ENCODE data around the gene NSD2. TPM values are rescaled to one million over a fixed set of nuclear protein-coding genes. Genes with fewer than 3 reads are reported as not detected.

The NSD2 gene
- total and polyA plus RNA-seq, 4 experiments from 2014 or later, result 1.1 to 57.4 (median 33.2) TPM

- H3K4me3 Mint-ChIP-seq, result no peak overlapping the region
- H3K9me3 Mint-ChIP-seq, result no peaks in the 10 kb centered on the region
- H3K27me3 ChIP-seq (ENCODE audit: insufficient read depth, low read length), result no peaks in the 10 kb centered on the region
- POLR2A ChIA-PET (ENCODE audit: partially characterized antibody), result interaction anchor here (0.8 to 1.6 kb wide), 2 partner anchors 28 to 150 kb away, joined by 3 to 4 read pairs; no protein-coding TSS in a partner anchor
- no peak overlapping the region for H3K27ac ChIP-seq (ENCODE audit: low read depth, low read length)
- H3K27me3 Mint-ChIP-seq, result no peaks in the 10 kb centered on the region
- intact Hi-C loops (cut with micrococcal nuclease), result loop anchor here (2.0 kb wide), 1 partner anchor 25 kb away; no protein-coding TSS in a partner anchor
- H3K27ac Mint-ChIP-seq, result peak overlapping the region in 1 of 7 donors; percentile 77
- CTCF ChIA-PET (ENCODE audit: partially characterized antibody), result interaction anchor here (1.3 to 6.6 kb wide), 10 partner anchors 8 to 204 kb away, joined by 3 to 160 read pairs (median 34); partner anchors contain the start of gene LETM1
- H3K36me3 ChIP-seq (ENCODE audit: insufficient read depth, low read length), result peaks cover 15% of the 10 kb centered on the region
- no peak overlapping the region for H3K4me3 ChIP-seq (ENCODE audit: low read length in 2 of 2)
- peaks cover 11 to 16% (median 13%) of the 10 kb centered on the region in 4 donors for H3K4me1 Mint-ChIP-seq
- H3K4me1 ChIP-seq (ENCODE audit: insufficient read depth, low read length), result peaks cover 6% of the 10 kb centered on the region
- DNase-seq, result no peak
- H3K9me3 ChIP-seq (ENCODE audit: control insufficient read depth in 1 of 2, low read length in 2 of 2), result no peaks in the 10 kb centered on the region
- peaks cover 18% of the 10 kb centered on the region in 2 donors for H3K36me3 Mint-ChIP-seq
These were observed 26.8 kb downstream of the NSD2 start for GRCh38 chr4:1898007-1898406.

- peaks cover 23% of the 10 kb centered on the region in 2 donors for H3K36me3 Mint-ChIP-seq
- ChIA-PET CTCF (ENCODE audit: partially characterized antibody) (interaction anchor here (0.6 to 6.6 kb wide), 29 partner anchors 10 to 207 kb away, joined by 3 to 160 read pairs (median 7); partner anchors contain the start of gene LETM1), POLR2A (ENCODE audit: partially characterized antibody) (interaction anchor here (0.8 to 1.7 kb wide), 3 partner anchors 29 to 151 kb away, joined by 3 to 12 read pairs (median 4); partner anchors contain the start of gene LETM1)
- Histone ChIP-seq H3K4me3 (ENCODE audit: low read length in 2 of 2) (no peak overlapping the region), H3K27me3 (ENCODE audit: insufficient read depth, low read length) (no peaks in the 10 kb centered on the region), H3K27ac (ENCODE audit: low read depth, low read length) (no peak overlapping the region), H3K4me1 (ENCODE audit: insufficient read depth, low read length) (peaks cover 6% of the 10 kb centered on the region), H3K36me3 (ENCODE audit: insufficient read depth, low read length) (peaks cover 18% of the 10 kb centered on the region), H3K9me3 (ENCODE audit: control insufficient read depth in 1 of 2, low read length in 2 of 2) (no peaks in the 10 kb centered on the region)
- H3K9me3 Mint-ChIP-seq, result no peaks in the 10 kb centered on the region
- H3K27ac Mint-ChIP-seq, result peak overlapping the region in 2 of 7 donors; percentile 19 to 38
- intact Hi-C loops (cut with micrococcal nuclease), result loop anchor here (1.0 to 2.0 kb wide), 4 partner anchors 26 to 205 kb away; partner anchors contain the start of gene LETM1
- no peak for DNase-seq
- no peak overlapping the region for H3K4me3 Mint-ChIP-seq
- H3K4me1 Mint-ChIP-seq, result peaks cover 12 to 21% (median 13%) of the 10 kb centered on the region in 4 donors
- H3K27me3 Mint-ChIP-seq, result no peaks in the 10 kb centered on the region
These were observed 27.5 kb downstream of the NSD2 start for GRCh38 chr4:1898681-1899080.

- Mint-ChIP-seq H3K9me3 (no peaks in the 10 kb centered on the region), H3K27ac (peak overlapping the region in 3 of 7 donors; percentile 19 to 85 (median 85)), H3K36me3 (peaks cover 25 to 29% of the 10 kb centered on the region in 2 donors), H3K27me3 (no peaks in the 10 kb centered on the region), H3K4me1 (peaks cover 12 to 21% (median 14%) of the 10 kb centered on the region in 4 donors), H3K4me3 (peak overlapping the region in 4 of 8 donors; percentile 52 to 69 (median 56))
- POLR2A ChIA-PET (ENCODE audit: partially characterized antibody), result interaction anchor here (0.9 to 1.7 kb wide), 4 partner anchors 12 to 43 kb away, joined by 3 to 12 read pairs (median 4); partner anchors contain the start of gene LETM1
- Histone ChIP-seq H3K36me3 (ENCODE audit: insufficient read depth, low read length) (peaks cover 24% of the 10 kb centered on the region), H3K27me3 (ENCODE audit: insufficient read depth, low read length) (no peaks in the 10 kb centered on the region), H3K4me3 (ENCODE audit: low read length in 2 of 2) (no peak overlapping the region), H3K27ac (ENCODE audit: low read depth, low read length) (no peak overlapping the region), H3K9me3 (ENCODE audit: control insufficient read depth in 1 of 2, low read length in 2 of 2) (no peaks in the 10 kb centered on the region), H3K4me1 (ENCODE audit: insufficient read depth, low read length) (peaks cover 6% of the 10 kb centered on the region)
- CTCF ChIA-PET (ENCODE audit: partially characterized antibody), result interaction anchor here (0.5 to 6.6 kb wide), 41 partner anchors 9 to 612 kb away, joined by 3 to 160 read pairs (median 4); partner anchors contain the start of gene LETM1
- DNase-seq, result peak; percentile 68 to 79 (median 75)
- intact Hi-C loops (cut with micrococcal nuclease), result loop anchor here (1.0 to 2.0 kb wide), 4 partner anchors 27 to 206 kb away; partner anchors contain the start of gene LETM1
These were observed 28.2 kb downstream of the NSD2 start for GRCh38 chr4:1899149-1900086.

- H3K27me3 ChIP-seq (ENCODE audit: insufficient read depth, low read length), result no peaks in the 10 kb centered on the region
- POLR2A ChIA-PET (ENCODE audit: partially characterized antibody), result interaction anchor here (0.9 to 1.7 kb wide), 3 partner anchors 13 to 44 kb away, joined by 3 to 12 read pairs (median 4); partner anchors contain the start of gene LETM1
These were observed 28.9 kb downstream of the NSD2 start for GRCh38 chr4:1900087-1900433.

GRCh38 chr4:1900624-1901023 is 29.4 kb downstream of the NSD2 start:
- Mint-ChIP-seq H3K4me3 (no peak overlapping the region), H3K27ac (peak overlapping the region in 1 of 7 donors; percentile 41), H3K36me3 (peaks cover 28 to 34% of the 10 kb centered on the region in 2 donors), H3K9me3 (no peaks in the 10 kb centered on the region), H3K4me1 (peaks cover 6 to 17% (median 11%) of the 10 kb centered on the region in 4 donors), H3K27me3 (no peaks in the 10 kb centered on the region)
- Histone ChIP-seq H3K27ac (ENCODE audit: low read depth, low read length) (no peak overlapping the region), H3K4me3 (ENCODE audit: low read length in 2 of 2) (no peak overlapping the region), H3K4me1 (ENCODE audit: insufficient read depth, low read length) (peaks cover 8% of the 10 kb centered on the region), H3K27me3 (ENCODE audit: insufficient read depth, low read length) (no peaks in the 10 kb centered on the region), H3K9me3 (ENCODE audit: control insufficient read depth in 1 of 2, low read length in 2 of 2) (no peaks in the 10 kb centered on the region), H3K36me3 (ENCODE audit: insufficient read depth, low read length) (peaks cover 25% of the 10 kb centered on the region)
- ChIA-PET POLR2A (ENCODE audit: partially characterized antibody) (interaction anchor here (0.9 kb wide), 1 partner anchor 14 kb away, joined by 4 read pairs; no protein-coding TSS in a partner anchor), CTCF (ENCODE audit: partially characterized antibody) (interaction anchor here (1.0 to 6.6 kb wide), 23 partner anchors 8 to 271 kb away, joined by 3 to 160 read pairs (median 8); partner anchors contain the start of gene LETM1)
- DNase-seq, result no peak
- intact Hi-C loops (cut with micrococcal nuclease), result no loop called here

More at GRCh38 chr4:1900087-1900433, 28.9 kb downstream of the NSD2 start:
- Mint-ChIP-seq H3K27me3 (no peaks in the 10 kb centered on the region), H3K9me3 (no peaks in the 10 kb centered on the region), H3K27ac (no peak overlapping the region), H3K4me1 (peaks cover 7 to 16% (median 13%) of the 10 kb centered on the region in 4 donors), H3K36me3 (peaks cover 26 to 33% of the 10 kb centered on the region in 2 donors), H3K4me3 (no peak overlapping the region)
- Histone ChIP-seq H3K4me3 (ENCODE audit: low read length in 2 of 2) (no peak overlapping the region), H3K27ac (ENCODE audit: low read depth, low read length) (no peak overlapping the region), H3K4me1 (ENCODE audit: insufficient read depth, low read length) (peaks cover 6% of the 10 kb centered on the region), H3K9me3 (ENCODE audit: control insufficient read depth in 1 of 2, low read length in 2 of 2) (no peaks in the 10 kb centered on the region), H3K36me3 (ENCODE audit: insufficient read depth, low read length) (peaks cover 25% of the 10 kb centered on the region)
- intact Hi-C loops (cut with micrococcal nuclease), result no loop called here
- no peak for DNase-seq
- CTCF ChIA-PET (ENCODE audit: partially characterized antibody), result interaction anchor here (0.9 to 6.6 kb wide), 32 partner anchors 9 to 270 kb away, joined by 3 to 160 read pairs (median 6); partner anchors contain the start of gene LETM1

- intact Hi-C loops (cut with micrococcal nuclease), result no loop called here
- H3K4me1 Mint-ChIP-seq, result peaks cover 6 to 22% (median 13%) of the 10 kb centered on the region in 4 donors
- POLR2A ChIA-PET (ENCODE audit: partially characterized antibody), result no interaction called here
- H3K36me3 Mint-ChIP-seq, result peaks cover 31 to 39% of the 10 kb centered on the region in 2 donors
- peaks cover 25% of the 10 kb centered on the region for H3K36me3 ChIP-seq (ENCODE audit: insufficient read depth, low read length)
- H3K9me3 ChIP-seq (ENCODE audit: control insufficient read depth in 1 of 2, low read length in 2 of 2), result no peaks in the 10 kb centered on the region
- no peak for DNase-seq
- no peak overlapping the region for H3K4me3 ChIP-seq (ENCODE audit: low read length in 2 of 2)
- H3K27ac Mint-ChIP-seq, result peak overlapping the region in 1 of 7 donors; percentile 41
- H3K27ac ChIP-seq (ENCODE audit: low read depth, low read length), result no peak overlapping the region
- no peaks in the 10 kb centered on the region for H3K9me3 Mint-ChIP-seq
- H3K4me3 Mint-ChIP-seq, result no peak overlapping the region
- H3K27me3 ChIP-seq (ENCODE audit: insufficient read depth, low read length), result no peaks in the 10 kb centered on the region
- CTCF ChIA-PET (ENCODE audit: partially characterized antibody), result interaction anchor here (1.0 to 6.6 kb wide), 12 partner anchors 10 to 271 kb away, joined by 3 to 160 read pairs (median 32); partner anchors contain the start of gene LETM1
- H3K4me1 ChIP-seq (ENCODE audit: insufficient read depth, low read length), result peaks cover 13% of the 10 kb centered on the region
- no peaks in the 10 kb centered on the region for H3K27me3 Mint-ChIP-seq
These were observed 29.9 kb downstream of the NSD2 start for GRCh38 chr4:1901127-1901526.
